Natural killer cell (primary cell): ENCODE results near the gene AGFG1. TPM values are rescaled to one million over a fixed set of nuclear protein-coding genes. Genes with fewer than 3 reads are reported as not detected.

Experiments used
- ATAC-seq, 3 donors: fragments of 150-1000 bp in 2 of 3; fragments of 200-7000 bp in 1 of 3; cut with Tn5 transposase; 1 replicate in 1 of 3; 2 replicates in 2 of 3; pipeline ENCODE4 v1.10.0; 2021; ENCODE audit warnings: mild to moderate bottlenecking in 2 of 3, moderate library complexity in 2 of 3
- DNase-seq, 2 donors: peaks; one replicate each; pipeline versions ENCODE4 v3.0.0 to v3.0.0-alpha.2; 2013 to 2021; ENCODE audit warnings: mixed read lengths in 1 of 2
- H3K27ac ChIP-seq: one replicate; pipeline ENCODE4 v1.5.1; 2013; ENCODE audit warnings: mild to moderate bottlenecking, low read length
- H3K27me3 ChIP-seq: one replicate; pipeline ENCODE4 v1.6.1; 2013; ENCODE audit warnings: low read length; ENCODE audit not compliant: control insufficient read depth, insufficient read depth
- H3K36me3 ChIP-seq: one replicate; pipeline ENCODE4 v1.6.1; 2013; ENCODE audit warnings: low read length; ENCODE audit not compliant: control insufficient read depth, insufficient read depth
- H3K4me1 ChIP-seq: one replicate; pipeline ENCODE4 v1.6.1; 2013; ENCODE audit warnings: low read length; ENCODE audit not compliant: control insufficient read depth, insufficient read depth
- H3K4me3 ChIP-seq: one replicate; pipeline ENCODE4 v1.5.1; 2013; ENCODE audit warnings: low read length
- H3K9me3 ChIP-seq: one replicate; pipeline ENCODE4 v1.6.1; 2013; ENCODE audit warnings: low read length; ENCODE audit not compliant: control insufficient read depth, insufficient read depth
- H3K27ac Mint-ChIP-seq, 2 donors: one replicate each; pipeline ENCODE4 v1.8.0; 2022; ENCODE audit warnings: mild to moderate bottlenecking in 2 of 2, mixed read lengths in 2 of 2, moderate library complexity in 1 of 2
- H3K27me3 Mint-ChIP-seq, 2 donors: one replicate each; pipeline ENCODE4 v1.8.0; 2022; ENCODE audit warnings: low read depth in 2 of 2, mixed read lengths in 2 of 2
- H3K36me3 Mint-ChIP-seq: one replicate; pipeline ENCODE4 v1.8.0; 2022; ENCODE audit warnings: mixed read lengths
- H3K4me1 Mint-ChIP-seq, 2 donors: one replicate each; pipeline ENCODE4 v1.8.0; 2022; ENCODE audit warnings: mixed read lengths in 2 of 2
- H3K4me3 Mint-ChIP-seq: one replicate; pipeline ENCODE4 v1.8.0; 2022; ENCODE audit warnings: mild to moderate bottlenecking, moderate library complexity, mixed read lengths
- H3K9me3 Mint-ChIP-seq, 2 donors: one replicate each; pipeline ENCODE4 v1.8.0; 2022; ENCODE audit warnings: mixed read lengths in 2 of 2
- CTCF ChIP-seq: fragments of 200-600 bp; IDR thresholded peaks from one replicate; pipeline ENCODE4 v1.8.0; 2022; ENCODE audit warnings: antibody characterized with exemption
- WGBS: methylation state at CpG from one replicate; pipeline ENCODE4 v1.1.7; 2013; ENCODE audit warnings: missing lambda C conversion rate; ENCODE audit not compliant: insufficient coverage; 5-methylcytosine and 5-hydroxymethylcytosine counted together
- intact Hi-C: fragments of 100-400 bp; cut with micrococcal nuclease; formaldehyde crosslinking; loops from one replicate; pipeline ENCODE4 v1.14.2; 2022
- total RNA-seq, 4 donors: library from RNA; stranded (reverse); fragments of 120-200 nt in 1 of 4; gene quantifications; one replicate each; pipeline versions ENCODE4 v1.2.3 to v1.2.4, GENCODE V29; 2013 to 2022

The AGFG1 gene
- total RNA-seq, 3 donors from 2014 or later (not counting 1 experiment from before 2014, with no cell fraction given): 65.0 to 71.6 (median 67.3) TPM

DNA sequence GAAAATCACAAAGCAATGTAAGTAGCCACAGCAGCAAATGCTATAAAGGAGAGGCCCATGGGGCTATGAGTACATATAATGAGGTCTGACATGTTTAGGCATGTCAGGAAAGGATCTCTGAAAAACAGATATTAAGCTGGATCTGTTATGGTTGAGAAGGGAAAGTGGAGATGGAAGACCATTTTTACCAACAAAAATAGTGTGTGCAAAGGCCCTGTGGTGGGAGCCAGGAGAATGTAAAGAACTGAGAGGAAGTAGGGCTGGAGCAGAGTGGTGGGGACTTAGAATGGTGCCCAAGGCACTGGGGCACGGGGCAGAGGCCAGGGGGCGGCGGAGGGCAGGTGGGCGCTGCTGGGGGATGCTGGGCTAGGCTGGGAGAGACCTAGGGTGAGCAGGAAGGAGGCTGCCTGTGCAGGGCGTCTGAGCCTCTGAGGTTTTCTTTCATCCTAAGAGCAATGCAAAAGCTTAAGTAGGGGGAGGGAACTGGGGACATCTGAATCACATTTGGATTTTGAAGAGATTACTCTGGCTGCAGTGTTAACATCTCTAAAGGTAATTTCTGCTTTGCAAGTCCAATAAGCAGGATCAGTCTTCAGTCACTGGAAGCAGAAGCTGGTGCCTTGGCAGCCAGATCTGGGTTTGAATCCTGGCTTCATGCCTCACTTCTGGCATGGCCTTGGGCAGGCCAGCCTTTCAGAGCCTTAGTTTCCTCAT, 4.9 kb upstream of the AGFG1 start:
- no peak for TF ChIP-seq CTCF
- H3K4me1 ChIP-seq: peaks cover 3% of the 10 kb centered on the region
- no peaks in the 10 kb centered on the region for H3K36me3 ChIP-seq
- H3K4me1 Mint-ChIP-seq: peaks cover 0 to 9% of the 10 kb centered on the region in 2 donors
- H3K9me3 ChIP-seq: no peaks in the 10 kb centered on the region
- DNase-seq (no peak), ATAC-seq (no peak)
- no peak overlapping the region for H3K4me3 ChIP-seq
- H3K4me3 Mint-ChIP-seq: no peak overlapping the region
- H3K27me3 Mint-ChIP-seq: peaks cover 9% of the 10 kb centered on the region in 2 donors
- H3K9me3 Mint-ChIP-seq: no peaks in the 10 kb centered on the region
- H3K27me3 ChIP-seq: no peaks in the 10 kb centered on the region
- no peak overlapping the region for H3K27ac Mint-ChIP-seq
- 79% methylated on average over 5 of the region's 5 CpGs for WGBS
- H3K36me3 Mint-ChIP-seq: no peaks in the 10 kb centered on the region
- intact Hi-C loops: no loop called here
- H3K27ac ChIP-seq: no peak overlapping the region

- H3K27ac Mint-ChIP-seq: peak overlapping the region; percentile 29 to 83
- intact Hi-C loops: loop anchor here (10.0 kb wide), 1 partner anchor 147 kb away; the partner anchor contains the start of gene MFF
Observed at GRCh38 chr2:227471412-227471811, 544 bp upstream of the AGFG1 start.

GRCh38 chr2:227472265-227473121, 537 bp downstream of the AGFG1 start:
- no peaks in the 10 kb centered on the region for H3K9me3 ChIP-seq
- WGBS: under 1% methylated on average over 105 of the region's 106 CpGs
- no peak for TF ChIP-seq CTCF
- peaks cover 2 to 6% of the 10 kb centered on the region in 2 donors for H3K27me3 Mint-ChIP-seq
- peak; percentile 72 to 82 (median 78) for ATAC-seq
- peak overlapping the region; percentile 95 for H3K4me3 Mint-ChIP-seq
- intact Hi-C loops: loop anchor here (10.0 kb wide), 1 partner anchor 148 kb away; the partner anchor contains the start of gene MFF
- H3K27me3 ChIP-seq: no peaks in the 10 kb centered on the region
- H3K27ac Mint-ChIP-seq: peak overlapping the region; percentile 74 to 83
- DNase-seq: peak; percentile 31 to 70
- H3K36me3 ChIP-seq: no peaks in the 10 kb centered on the region
- H3K9me3 Mint-ChIP-seq: no peaks in the 10 kb centered on the region
- H3K4me1 Mint-ChIP-seq: peaks cover 22 to 37% of the 10 kb centered on the region in 2 donors
- H3K4me3 ChIP-seq: peak overlapping the region; percentile 81
- peaks cover 8% of the 10 kb centered on the region for H3K4me1 ChIP-seq
- peak overlapping the region; percentile 71 for H3K27ac ChIP-seq
- no peaks in the 10 kb centered on the region for H3K36me3 Mint-ChIP-seq

More at GRCh38 chr2:227471412-227471811, 544 bp upstream of the AGFG1 start:
- no peak overlapping the region for H3K27ac ChIP-seq
- DNase-seq (no peak), ATAC-seq (no peak)
- peaks cover 8% of the 10 kb centered on the region for H3K4me1 ChIP-seq
- Mint-ChIP-seq H3K4me3 (peak overlapping the region; percentile 83), H3K4me1 (peaks cover 22 to 37% of the 10 kb centered on the region in 2 donors), H3K27me3 (peaks cover 6 to 7% of the 10 kb centered on the region in 2 donors), H3K36me3 (no peaks in the 10 kb centered on the region), H3K9me3 (no peaks in the 10 kb centered on the region)
- no peak for TF ChIP-seq CTCF
- no peak overlapping the region for H3K4me3 ChIP-seq
- WGBS: 94% methylated on average over 7 of the region's 7 CpGs
- no peaks in the 10 kb centered on the region for H3K27me3 ChIP-seq
- no peaks in the 10 kb centered on the region for H3K36me3 ChIP-seq
- no peaks in the 10 kb centered on the region for H3K9me3 ChIP-seq
